ENCODE measurements around the gene SLC35G3. TPM values are rescaled to one million over a fixed set of nuclear protein-coding genes. Genes with fewer than 3 reads are reported as not detected.

Gene SLC35G3
- total RNA-seq, 2 donors from 2014 or later, result not detected

GRCh38 chr17:35160354-35161201, 33.6 kb downstream of the SLC35G3 start:
- TF ChIP-seq POLR2A (IDR thresholded peaks at IDR 0.05) (no peak), CTCF (IDR thresholded peaks at IDR 0.05) (no peak)
- H3K9me3 ChIP-seq, result no peaks in the 10 kb centered on the region
- no peak overlapping the region for H3K4me3 ChIP-seq
- ATAC-seq (no peak), DNase-seq (no peak)
- intact Hi-C loops (cut with DNase I), result loop anchor here (10.0 kb wide), 2 partner anchors 154 to 374 kb away; partner anchors contain the start of gene SLFN12L
- no peaks in the 10 kb centered on the region for H3K4me1 ChIP-seq
- 50 to 61% methylated on average over 13 of the region's 13 CpGs for WGBS, 2 donors
- no peak overlapping the region for H3K27ac ChIP-seq
- no peaks in the 10 kb centered on the region for H3K36me3 ChIP-seq (replicated peaks in 1 of 2; ENCODE audit: insufficient read depth in 1 of 2, low read depth in 2 of 2)
- no peaks in the 10 kb centered on the region for H3K27me3 ChIP-seq

GRCh38 chr17:35159940-35160339, 34.3 kb downstream of the SLC35G3 start:
- Histone ChIP-seq H3K27ac (no peak overlapping the region), H3K4me1 (no peaks in the 10 kb centered on the region), H3K36me3 (replicated peaks in 1 of 2; ENCODE audit: insufficient read depth in 1 of 2, low read depth in 2 of 2) (no peaks in the 10 kb centered on the region), H3K27me3 (no peaks in the 10 kb centered on the region), H3K9me3 (no peaks in the 10 kb centered on the region), H3K4me3 (no peak overlapping the region)
- intact Hi-C loops (cut with DNase I), result loop anchor here (10.0 kb wide), 2 partner anchors 155 to 375 kb away; partner anchors contain the start of gene SLFN12L
- TF ChIP-seq POLR2A (IDR thresholded peaks at IDR 0.05) (no peak), CTCF (IDR thresholded peaks at IDR 0.05) (no peak)
- no peak for ATAC-seq
- 67 to 84% methylated on average over 2 of the region's 2 CpGs for WGBS, 2 donors
- no peak for DNase-seq

- 81 to 84% methylated on average over 5 to 7 of the region's 7 CpGs for WGBS, 2 donors
- Histone ChIP-seq H3K4me1 (no peaks in the 10 kb centered on the region), H3K36me3 (replicated peaks in 1 of 2; ENCODE audit: insufficient read depth in 1 of 2, low read depth in 2 of 2) (no peaks in the 10 kb centered on the region), H3K27ac (no peak overlapping the region), H3K27me3 (no peaks in the 10 kb centered on the region), H3K4me3 (no peak overlapping the region), H3K9me3 (no peaks in the 10 kb centered on the region)
- intact Hi-C loops (cut with DNase I), result no loop called here
- no peak for ATAC-seq
- DNase-seq, result no peak
- no peak for TF ChIP-seq CTCF (IDR thresholded peaks at IDR 0.05)
- TF ChIP-seq POLR2A (IDR thresholded peaks at IDR 0.05), result no peak
Observed at GRCh38 chr17:35155246-35155645, 38.9 kb downstream of the SLC35G3 start.

GRCh38 chr17:35154196-35155165, 39.7 kb downstream of the SLC35G3 start:
- H3K27me3 ChIP-seq, result no peaks in the 10 kb centered on the region
- H3K4me3 ChIP-seq, result no peak overlapping the region
- H3K4me1 ChIP-seq, result no peaks in the 10 kb centered on the region
- no peak overlapping the region for H3K27ac ChIP-seq
- no peaks in the 10 kb centered on the region for H3K36me3 ChIP-seq (replicated peaks in 1 of 2; ENCODE audit: insufficient read depth in 1 of 2, low read depth in 2 of 2)
- ATAC-seq (no peak), DNase-seq (no peak)
- no peaks in the 10 kb centered on the region for H3K9me3 ChIP-seq
- intact Hi-C loops (cut with DNase I), result no loop called here
- TF ChIP-seq CTCF (IDR thresholded peaks at IDR 0.05), result no peak
- no peak for TF ChIP-seq POLR2A (IDR thresholded peaks at IDR 0.05)
- WGBS, 2 donors, result 81 to 83% methylated on average over 13 of the region's 13 CpGs

Measured in body of pancreas (tissue), 4 donors.